SH-SY5Y (cell line): Measurements from ENCODE around the gene MEGF9.

ENCODE experiments used
- GATA2 ChIP-seq: IDR thresholded peaks from 2 replicates; pipeline ENCODE4 v1.6.1; 2011; ENCODE audit warnings: mild to moderate bottlenecking, low read depth, low read length
- GATA3 ChIP-seq: IDR thresholded peaks from 2 replicates; pipeline ENCODE4 v1.6.1; 2011; ENCODE audit warnings: low read depth, mild to moderate bottlenecking, low read length, moderate library complexity

MEGF9 gene

DNA sequence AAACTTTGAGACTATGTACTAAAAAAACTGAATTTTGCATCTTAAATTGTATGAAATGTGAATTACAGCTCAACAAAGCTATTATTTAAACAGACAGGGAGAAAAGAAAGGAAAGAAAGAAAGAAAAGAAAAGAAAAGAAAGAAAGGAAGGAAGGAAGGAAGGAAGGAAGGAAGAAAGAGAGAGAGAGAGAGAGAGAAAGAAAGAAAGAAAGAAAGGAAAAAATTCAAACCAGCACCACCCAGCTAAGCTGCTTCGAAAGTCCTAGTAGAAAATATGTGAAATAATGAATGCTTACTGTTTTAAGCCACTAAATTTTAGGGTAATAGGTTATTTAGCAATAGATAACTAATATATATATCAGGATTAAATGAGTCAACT is 102.6 kb downstream of the MEGF9 start:
- TF ChIP-seq GATA3 (no peak), GATA2 (no peak)

DNA sequence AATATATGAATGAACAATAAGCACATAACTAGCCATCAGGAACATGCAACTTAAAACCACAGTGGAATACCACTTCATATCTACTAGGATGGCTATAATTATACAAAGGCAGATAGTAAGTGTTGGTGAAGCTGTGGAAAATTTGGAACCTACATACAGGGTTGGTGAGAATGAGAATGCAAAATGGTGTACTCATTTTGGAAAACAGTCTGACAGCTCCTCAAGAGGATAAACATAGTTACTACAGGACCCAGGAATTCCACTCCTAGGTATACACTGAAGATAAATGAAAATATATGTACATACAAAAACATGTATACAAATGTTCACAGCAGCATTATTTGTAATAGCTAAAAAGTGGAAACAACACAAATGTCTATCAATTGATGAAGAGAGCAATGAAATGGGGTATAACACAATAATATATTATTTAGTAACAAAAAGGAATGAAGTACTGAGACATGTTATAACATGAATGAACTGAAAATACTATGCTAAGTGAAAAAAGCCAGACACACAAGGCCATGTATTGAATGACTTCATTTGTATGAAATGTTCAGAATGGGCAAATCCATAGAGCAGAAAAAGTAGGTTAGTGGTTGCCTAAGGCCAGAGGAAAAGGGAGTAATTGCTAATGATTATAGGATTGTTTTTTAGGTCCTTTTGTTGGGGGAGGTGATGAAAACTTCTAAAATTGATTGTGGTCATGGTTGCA is 103.1 kb downstream of the MEGF9 start:
- no peak for TF ChIP-seq GATA3
- no peak for TF ChIP-seq GATA2

DNA sequence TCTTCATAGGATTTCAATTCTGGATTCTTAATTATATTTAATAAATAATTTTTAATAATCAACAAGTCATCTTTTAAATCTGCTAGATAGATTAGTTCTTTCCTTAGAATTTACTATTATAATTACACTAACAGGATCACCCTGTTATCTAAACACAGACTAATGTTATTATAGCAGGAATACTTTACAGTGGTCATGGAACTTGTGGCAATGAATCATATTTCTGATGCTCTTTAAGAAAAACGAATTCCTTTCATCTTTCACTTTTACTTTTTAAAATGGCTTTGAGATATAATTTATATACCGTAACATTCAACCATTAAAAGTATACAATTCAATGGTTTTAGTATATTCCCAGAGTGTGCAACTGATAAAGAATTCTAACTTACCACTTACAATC is 104.6 kb downstream of the MEGF9 start:
- TF ChIP-seq GATA3 (no peak), GATA2 (no peak)

DNA sequence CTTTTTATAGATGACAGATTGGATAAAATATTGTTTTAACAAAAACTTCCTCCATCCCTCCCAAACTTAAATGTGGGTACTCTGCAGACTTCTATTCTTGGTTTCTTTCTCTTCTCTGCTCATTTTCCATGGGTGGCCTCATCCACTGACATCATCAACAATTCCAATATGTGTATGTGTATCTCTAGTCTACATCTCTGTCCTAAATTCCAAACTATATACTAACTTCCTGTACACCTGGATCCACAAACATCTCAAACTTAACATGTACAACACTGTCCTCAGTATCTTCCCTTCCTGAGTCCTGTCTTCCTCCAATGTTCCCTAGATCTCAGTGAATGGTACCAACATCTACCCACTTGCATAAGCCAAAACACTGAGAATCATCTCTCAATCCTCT is 105.8 kb downstream of the MEGF9 start:
- TF ChIP-seq GATA2: no peak

DNA sequence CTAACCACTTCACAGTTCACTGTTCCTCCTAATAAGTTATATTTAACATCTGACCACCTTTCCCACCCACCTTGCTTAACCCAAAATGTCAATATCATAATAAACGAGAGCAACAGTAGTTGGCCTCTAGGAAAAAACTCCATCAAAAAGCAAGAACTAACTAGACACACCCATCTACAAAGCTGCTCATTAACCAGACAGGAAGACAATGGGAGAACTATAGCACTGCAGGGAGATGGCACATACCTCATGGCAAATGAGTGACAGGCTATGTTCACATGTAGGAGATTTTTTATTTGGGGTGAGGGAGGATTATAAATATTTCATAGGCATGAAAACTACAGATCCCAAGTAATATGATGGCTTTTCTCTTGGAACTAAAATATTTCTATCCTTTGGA is 110.7 kb downstream of the MEGF9 start:
- no peak for TF ChIP-seq GATA2
- TF ChIP-seq GATA3: no peak

DNA sequence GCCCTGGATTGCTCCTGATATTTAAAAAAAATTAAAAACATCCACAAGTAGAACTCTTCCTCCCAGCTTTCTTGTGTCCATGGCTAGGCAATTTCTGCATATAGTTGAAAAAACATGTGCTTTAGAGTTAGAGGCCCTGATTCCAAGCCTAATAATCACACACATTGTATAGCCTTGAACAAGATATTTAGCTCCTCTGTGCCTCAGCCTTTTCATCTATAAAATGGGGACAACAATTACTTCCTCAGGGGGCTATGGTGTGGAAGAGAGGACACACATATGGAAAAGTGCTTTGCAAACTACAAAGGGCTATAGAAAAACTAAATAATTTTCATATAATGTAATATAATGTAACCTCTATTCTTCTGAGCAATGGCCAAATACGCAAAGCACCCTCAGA is 111.3 kb downstream of the MEGF9 start:
- TF ChIP-seq GATA2 (no peak), GATA3 (no peak)

DNA sequence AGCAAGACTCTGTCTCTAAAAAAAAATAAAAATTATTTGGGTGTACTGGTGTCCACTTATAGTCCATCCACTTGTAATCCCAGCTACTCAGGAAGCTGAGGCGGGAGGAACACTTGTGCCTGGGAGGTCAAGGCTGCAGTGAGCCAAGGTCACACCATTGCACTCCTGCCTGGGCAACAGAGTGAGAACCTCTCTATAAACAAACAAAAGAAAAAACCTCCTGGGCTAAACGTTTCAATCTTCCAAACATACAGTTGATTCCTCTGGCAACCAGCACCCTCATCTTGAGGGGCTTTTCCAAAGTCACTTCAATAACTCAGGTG is 120.4 kb downstream of the MEGF9 start:
- TF ChIP-seq GATA3 (no peak), GATA2 (no peak)

DNA sequence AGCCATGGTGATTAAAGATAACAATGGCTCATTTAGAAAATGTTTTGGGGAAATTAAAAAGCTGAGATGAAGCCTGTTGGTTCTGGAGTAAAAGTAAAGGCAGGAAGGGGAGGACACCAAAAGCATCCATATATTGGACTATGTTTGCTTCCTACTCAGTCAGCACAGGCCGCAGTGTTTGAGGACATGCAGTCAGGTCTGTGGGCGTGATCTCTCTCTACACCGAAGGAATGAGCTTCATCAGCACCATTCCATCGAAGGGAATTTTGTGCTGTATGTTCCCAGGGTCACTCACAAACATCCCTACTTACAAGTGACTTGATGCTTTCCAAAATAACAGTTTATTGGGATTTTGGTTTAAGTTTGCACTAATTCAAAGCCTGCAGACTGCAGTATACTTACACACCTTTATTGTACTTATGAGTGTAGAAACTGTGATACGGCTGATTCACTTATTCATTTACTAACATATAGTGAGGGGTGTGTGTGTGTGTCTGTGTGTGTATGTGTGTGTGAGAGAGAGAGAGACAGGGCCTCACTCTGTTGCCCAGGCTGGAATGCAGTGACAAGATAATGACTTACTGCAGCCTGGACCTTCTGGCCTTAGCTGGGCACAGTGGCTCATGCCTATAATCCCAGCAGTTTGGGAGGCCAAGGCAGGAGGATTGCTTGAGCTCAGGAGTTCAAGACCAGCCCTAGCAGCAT is 120.9 kb downstream of the MEGF9 start:
- TF ChIP-seq GATA2 (no peak), GATA3 (no peak)

DNA sequence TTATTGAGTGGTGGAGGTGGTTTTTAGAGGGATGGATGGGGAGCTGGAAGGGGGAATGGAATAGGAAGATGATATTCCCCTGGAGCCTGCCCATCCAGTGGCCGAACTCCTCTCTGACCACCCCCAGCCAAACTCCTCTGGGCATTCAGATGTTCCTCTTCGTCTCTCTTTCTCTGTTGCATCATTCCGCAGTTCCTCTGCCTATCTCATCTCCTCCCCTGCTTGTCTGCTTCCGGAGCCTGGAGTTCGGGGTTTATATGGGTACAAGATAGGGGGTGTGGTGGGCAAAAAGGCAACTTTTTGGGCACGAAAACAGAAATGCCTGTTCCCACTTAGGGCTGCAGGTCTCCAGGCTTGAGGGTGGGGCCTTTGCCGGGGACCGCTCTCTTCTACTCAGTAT is 122.1 kb downstream of the MEGF9 start:
- TF ChIP-seq GATA2 (no peak), GATA3 (no peak)

DNA sequence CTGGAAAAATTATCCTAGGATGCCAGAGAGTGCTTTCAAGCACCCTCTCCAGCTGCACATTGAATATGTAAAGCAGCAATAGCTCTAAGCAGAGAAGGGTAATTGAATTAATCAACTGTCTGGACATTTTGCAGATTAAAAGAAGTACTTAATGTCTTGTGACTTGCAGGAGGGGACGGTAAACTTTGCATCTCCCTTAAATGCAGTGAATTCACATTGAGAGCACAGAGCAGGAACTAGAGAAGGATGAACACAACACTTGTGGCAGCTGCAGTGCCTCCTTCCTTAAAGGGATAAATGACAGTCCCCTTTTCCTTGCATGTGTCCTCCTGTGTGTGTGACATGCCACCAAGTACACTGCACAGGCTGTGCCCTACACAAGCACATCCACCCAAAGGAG is 126.9 kb downstream of the MEGF9 start:
- TF ChIP-seq GATA2 (no peak), GATA3 (no peak)

DNA sequence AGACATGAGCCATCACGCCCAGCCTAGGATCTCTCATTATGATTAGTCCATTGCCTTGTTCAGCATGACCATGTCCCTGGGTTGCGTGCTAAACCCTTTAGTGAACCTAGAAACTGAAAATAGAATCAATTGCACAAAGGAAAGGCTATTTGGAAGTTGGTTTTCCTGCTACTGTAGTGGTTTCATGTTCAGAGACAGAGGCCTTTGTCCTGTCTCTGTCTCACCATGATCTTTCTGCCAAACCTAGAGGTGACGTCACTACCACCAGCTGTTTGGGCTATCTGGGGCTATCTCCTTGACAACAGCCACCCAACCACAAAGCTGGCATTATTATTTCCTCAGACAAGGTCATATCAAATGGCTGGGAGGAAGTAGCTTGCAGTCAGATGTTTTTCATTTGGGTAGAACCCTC is 130.3 kb downstream of the MEGF9 start:
- no peak for TF ChIP-seq GATA3

DNA sequence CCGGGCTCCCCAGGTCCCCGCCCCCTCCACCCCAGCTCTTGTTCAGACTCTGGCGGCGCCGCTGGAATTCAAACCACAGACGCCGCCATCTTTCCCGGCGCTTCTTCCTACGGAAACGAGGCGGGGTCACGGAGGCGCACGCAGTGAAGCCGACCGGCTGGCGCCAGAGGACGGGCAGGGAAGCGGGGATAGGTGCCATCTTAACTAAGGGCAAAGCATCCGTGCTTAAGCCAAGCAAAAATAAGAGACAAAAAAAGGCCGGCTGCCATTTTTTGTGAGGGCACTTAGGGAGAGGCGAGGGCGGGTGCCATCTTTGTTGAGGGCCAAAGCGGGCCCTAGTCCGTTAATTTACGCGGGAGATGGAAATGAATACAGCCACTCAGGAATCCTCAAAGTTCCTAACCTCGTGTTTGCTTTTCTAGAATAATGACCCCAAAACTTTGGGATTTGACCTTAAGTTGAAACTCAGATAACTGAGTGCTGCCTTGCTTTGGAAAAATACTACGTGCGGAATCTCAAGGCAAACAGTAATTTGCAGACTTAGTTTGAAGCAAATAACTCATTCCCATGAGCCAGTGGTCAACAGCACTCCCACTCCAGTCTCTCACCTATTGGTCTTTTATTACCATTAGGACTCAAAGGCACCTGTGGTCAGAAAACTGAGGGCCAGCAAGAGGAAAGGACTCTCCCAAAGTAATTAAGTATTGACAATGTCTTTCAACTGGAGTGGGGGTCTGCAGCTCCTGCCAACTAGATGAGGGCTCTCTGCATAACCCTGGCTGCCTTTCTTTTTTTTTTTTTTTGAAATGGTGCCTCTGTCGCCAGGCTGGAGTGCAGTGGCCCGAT is 134.0 kb downstream of the MEGF9 start, which contains the start of gene CDK5RAP2:
Gene CDK5RAP2 (minus strand): TSS at position 117 of the 846 bp plus-strand sequence. CDS start 189 bp downstream, outside the sequence.
- TF ChIP-seq GATA3 (no peak), GATA2 (no peak)

DNA sequence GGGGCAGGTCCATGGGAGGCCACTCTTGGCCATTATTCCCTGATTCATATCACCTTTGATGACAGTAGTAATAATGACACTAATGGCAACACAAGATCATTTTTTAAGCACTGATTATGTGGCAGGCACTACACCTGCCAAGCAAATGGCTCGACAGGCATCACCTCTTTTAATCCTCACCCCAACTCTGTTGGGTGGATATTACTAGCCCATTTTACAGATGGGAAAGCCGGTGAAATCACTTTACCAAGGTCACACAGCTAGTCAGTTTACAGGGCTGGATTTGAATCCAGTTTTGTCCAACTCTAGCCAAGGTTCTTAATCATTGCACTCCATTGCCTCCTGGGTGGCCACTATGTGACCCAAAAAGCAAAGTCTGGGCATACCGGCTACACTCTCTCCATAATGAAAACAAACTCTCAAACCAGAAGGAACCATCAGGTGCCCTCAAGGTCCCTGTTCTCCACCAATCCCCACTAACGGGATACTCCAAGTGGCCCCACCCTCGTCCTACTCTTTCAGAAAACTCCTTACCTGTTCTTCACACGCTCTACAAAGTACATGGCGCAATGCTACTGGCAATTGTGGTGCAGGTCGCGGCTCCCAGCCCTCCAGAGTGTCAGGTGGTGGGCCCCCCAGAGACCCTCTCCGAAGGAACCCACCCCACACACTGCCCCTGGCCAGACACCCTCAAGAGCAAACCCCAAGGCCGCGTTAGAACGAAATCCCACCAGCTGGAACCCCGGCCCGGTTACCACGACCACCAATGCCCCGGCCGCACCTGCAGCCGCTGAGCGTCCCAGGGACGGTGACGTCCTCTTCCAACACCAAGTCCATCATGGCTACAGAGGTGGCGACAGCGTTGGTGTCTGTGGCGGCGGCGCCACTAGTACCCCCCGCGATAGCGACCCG is 134.9 kb downstream of the MEGF9 start:
- TF ChIP-seq GATA3: no peak
- no peak for TF ChIP-seq GATA2

DNA sequence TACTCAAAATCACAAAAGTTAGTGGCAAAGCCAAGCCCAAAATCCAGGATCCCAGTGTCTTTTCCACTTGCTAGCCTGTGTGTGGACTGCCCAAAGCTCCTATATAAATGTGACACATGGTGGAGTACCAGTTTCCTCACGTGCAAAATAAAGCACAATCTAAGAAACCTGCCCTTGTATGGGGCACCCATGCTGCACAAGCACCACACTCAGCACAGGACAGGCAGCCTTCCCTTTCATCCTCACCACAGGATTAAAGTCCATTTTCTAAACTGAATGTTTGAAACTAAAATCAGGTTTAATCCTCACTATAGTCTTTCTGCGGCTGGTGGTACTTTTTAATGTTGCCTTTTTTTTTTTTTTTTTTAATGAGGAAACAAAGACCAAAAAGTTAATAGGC is 139.8 kb downstream of the MEGF9 start:
- TF ChIP-seq GATA2 (no peak), GATA3 (no peak)

DNA sequence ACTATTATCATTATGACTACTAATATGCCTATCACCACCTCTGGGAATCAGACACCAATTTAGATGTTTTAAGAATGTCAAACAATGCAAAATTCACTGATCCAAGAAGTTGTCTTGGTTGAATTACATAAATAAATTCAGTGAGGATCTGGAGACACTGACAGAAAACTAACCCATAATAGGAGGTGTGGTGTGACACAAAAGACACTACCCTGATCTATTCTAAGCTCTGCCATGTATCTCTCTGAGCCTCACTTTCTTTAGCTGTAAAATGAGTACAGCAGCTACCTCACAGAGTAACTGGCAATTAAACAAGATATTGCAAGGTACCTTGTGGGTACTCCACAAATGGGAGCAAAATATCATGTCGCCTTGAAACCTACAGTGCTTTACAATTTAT is 141.8 kb downstream of the MEGF9 start:
- no peak for TF ChIP-seq GATA3
- no peak for TF ChIP-seq GATA2
